Adipose tissue (tissue), 3 donors: Measurements from ENCODE around the gene KCNA2. TPM values are rescaled to one million over a fixed set of nuclear protein-coding genes. Genes with fewer than 3 reads are reported as not detected.

Source experiments
- H3K27ac ChIP-seq: one replicate; pipeline ENCODE4 v1.5.1; 2013; ENCODE audit warnings: low read depth, low read length
- WGBS, 3 donors: extraction: QIAGEN DNeasy Blood & Tissue Kit; methylation state at CpG; one replicate each; pipeline ENCODE4 v1.1.7; 2013; 5-methylcytosine and 5-hydroxymethylcytosine counted together
- polyA plus RNA-seq, 3 donors: library from polyadenylated mRNA; stranded (reverse); fragments of 200-250 nt; gene quantifications; one replicate each; pipeline ENCODE4 v1.2.3, GENCODE V29; 2013
- donor health status: healthy with polysubstance abuse.
- donor health status: Bipolar disorder and iron deficiency.
- donor health status: healthy.

Gene KCNA2
- polyA plus RNA-seq, 3 donors = 0.45 to 3.5 (median 0.51) TPM

GRCh38 chr1:110584045-110584444 is 22.1 kb downstream of the KCNA2 start:
- H3K27ac ChIP-seq = no peak overlapping the region

GRCh38 chr1:110583505-110583904 is 22.7 kb downstream of the KCNA2 start:
- no peak overlapping the region for H3K27ac ChIP-seq
- 91 to 95% (median 92%) methylated on average over 5 of the region's 5 CpGs for WGBS, 3 donors

More at GRCh38 chr1:110584045-110584444, 22.1 kb downstream of the KCNA2 start:
- 85 to 89% (median 87%) methylated on average over 8 of the region's 8 CpGs for WGBS, 3 donors

- WGBS, 3 donors = 61 to 78% (median 72%) methylated on average over 4 of the region's 4 CpGs
- H3K27ac ChIP-seq = no peak overlapping the region
These were observed 23.8 kb downstream of the KCNA2 start for GRCh38 chr1:110582378-110582777.

DNA sequence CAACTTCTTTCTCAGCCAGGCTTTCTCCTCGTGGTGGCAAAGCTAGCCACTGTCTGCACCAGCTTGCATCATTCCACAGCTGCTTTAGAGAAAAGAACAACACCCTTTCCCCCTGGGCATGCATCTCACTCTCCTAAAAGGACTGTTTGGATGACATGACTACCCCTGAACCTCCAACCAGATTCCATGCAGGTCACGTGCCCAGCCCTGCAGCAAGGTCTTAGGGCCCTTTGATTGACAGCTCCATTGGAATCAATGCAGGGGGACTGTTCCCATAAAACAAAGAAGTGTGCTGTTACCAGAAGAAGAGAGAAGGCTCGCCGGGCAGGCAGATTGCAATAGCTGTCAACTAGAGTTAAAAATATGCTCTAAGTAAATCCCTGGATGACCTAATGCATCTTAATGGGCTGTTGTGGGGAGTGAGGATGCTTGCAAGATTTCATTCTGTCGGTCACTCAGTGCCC is 24.4 kb downstream of the KCNA2 start:
- H3K27ac ChIP-seq = no peak overlapping the region
- 43 to 47% (median 45%) methylated on average over 5 of the region's 5 CpGs for WGBS, 3 donors

DNA sequence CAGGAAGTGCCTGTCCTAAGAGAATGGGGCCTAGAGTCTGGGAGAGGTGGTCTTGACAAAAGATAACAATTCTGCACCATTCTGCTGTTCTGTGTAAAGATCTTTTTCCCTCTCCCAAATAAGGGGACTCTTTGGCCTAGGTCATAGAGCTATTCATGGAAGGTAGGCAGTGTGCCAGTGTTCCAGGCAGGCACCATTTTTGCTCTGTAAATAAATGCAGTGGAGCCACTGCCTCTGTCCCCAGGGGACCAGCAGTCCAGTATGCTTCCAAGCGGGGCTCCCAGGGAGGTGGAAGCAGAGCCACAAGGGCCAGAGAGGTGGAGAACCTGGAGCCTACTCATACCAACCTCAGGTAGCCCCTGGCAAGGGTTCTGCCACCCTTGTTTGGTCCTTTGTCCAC is 25.9 kb downstream of the KCNA2 start:
- no peak overlapping the region for H3K27ac ChIP-seq
- 85 to 97% (median 92%) methylated on average over 1 of the region's 1 CpG for WGBS, 3 donors

DNA sequence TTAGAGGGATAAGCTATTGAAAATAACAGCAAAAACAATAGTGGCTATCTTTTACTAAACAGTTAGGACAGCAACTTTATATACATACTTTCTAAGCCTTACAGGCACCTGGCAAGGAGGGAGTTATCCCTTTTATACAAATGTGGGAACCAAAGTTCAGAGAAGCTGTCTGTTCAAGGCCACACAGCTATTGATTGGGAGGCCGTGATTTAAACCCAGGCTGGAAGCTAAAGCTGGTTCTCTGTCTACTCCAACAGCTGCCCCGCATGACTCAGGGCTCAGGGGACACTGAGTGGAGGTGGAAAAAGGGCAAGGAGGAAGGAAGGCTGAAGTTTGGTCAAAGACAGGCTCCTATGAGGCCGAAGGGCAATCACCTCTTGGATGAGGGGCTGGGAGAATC is 26.7 kb downstream of the KCNA2 start:
- 40 to 85% (median 83%) methylated on average over 3 of the region's 3 CpGs for WGBS, 3 donors
- no peak overlapping the region for H3K27ac ChIP-seq

DNA sequence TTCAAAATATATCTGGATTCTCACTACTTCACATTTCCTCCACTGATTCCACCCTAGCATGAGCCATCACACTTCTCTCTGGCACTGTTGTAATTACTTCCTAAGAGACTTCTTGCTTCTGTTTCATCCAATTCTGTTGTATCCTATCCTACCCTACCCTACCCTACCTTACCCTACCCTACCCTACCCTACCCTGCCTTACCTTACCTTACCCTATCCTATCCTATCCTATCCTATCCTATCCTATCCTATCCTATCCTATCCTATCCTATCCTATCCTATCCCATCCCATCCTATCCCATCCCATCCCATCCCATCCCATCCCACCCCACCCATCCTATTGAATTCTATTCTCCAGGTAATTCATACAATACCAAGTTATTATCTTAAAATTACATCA is 29.7 kb downstream of the KCNA2 start:
- no peak overlapping the region for H3K27ac ChIP-seq

GRCh38 chr1:110573314-110573713 is 32.8 kb downstream of the KCNA2 start:
- WGBS, 3 donors = 95 to 97% (median 96%) methylated on average over 1 of the region's 1 CpG

DNA sequence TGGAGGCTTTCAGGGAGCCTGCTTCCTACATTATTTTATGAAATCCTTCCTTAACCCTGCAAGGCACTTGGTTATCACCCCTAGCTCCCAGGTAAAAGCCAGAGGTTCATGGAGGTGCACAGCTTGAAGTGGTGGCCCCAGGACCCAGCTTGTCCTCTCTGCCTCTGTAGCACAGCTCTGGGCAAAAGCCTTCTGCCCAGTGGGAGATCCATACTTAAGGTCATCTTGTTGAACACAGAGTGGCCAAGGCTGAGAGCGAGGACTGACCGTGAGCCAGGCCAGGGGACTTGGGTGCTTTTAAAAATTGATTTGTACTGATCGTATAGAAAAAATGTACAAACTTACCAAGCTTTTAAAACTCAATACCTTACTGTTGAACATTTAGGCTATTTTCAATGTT is 33.4 kb downstream of the KCNA2 start:
- 81 to 91% (median 86%) methylated on average over 3 of the region's 3 CpGs for WGBS, 3 donors
- no peak overlapping the region for H3K27ac ChIP-seq

More at GRCh38 chr1:110573314-110573713, 32.8 kb downstream of the KCNA2 start:
- no peak overlapping the region for H3K27ac ChIP-seq

GRCh38 chr1:110570901-110571300 is 35.3 kb downstream of the KCNA2 start:
- 60 to 79% (median 67%) methylated on average over 4 of the region's 4 CpGs for WGBS, 3 donors
- no peak overlapping the region for H3K27ac ChIP-seq

DNA sequence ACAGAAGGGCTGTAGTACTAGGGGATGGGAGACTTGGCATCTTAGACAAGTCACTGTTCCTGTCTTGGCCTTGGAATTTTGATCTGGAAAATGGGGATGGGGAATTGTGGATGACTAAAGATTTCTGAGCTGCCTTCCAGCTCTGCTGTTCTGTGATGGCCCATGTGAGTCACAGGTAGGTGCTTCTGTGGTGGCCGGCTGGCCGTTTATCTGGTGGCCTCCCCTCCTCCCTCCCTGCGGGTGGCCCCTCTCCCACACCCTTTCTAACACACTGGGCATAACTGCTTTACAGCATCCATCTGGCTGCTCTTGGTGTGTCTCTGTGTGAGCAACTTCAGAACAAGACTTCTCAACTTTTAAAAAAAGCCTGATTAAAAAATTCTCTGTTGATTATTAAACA is 35.9 kb downstream of the KCNA2 start:
- 20 to 45% (median 39%) methylated on average over 3 of the region's 3 CpGs for WGBS, 3 donors

DNA sequence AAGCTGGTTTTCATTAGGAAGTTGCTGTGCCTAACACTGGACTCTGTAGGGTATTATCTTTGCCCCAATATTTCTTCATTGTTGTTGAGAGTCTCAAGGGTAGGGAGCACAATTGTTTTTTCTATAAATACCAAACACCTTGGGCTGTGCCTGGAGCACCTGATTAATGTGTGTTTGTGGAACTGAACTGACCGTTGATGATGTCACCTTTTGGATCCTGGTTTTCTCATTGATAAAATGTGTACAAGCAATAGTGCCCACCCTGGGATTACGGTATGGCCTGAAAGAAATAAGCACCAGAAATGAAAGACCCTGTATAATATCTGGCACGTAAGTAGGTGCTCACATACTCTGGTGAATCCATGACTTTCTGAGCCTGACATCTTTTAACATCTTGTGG is 39.3 kb downstream of the KCNA2 start:
- H3K27ac ChIP-seq = no peak overlapping the region
- 59 to 87% (median 78%) methylated on average over 3 of the region's 3 CpGs for WGBS, 3 donors

More for the DNA sequence above, 35.9 kb downstream of the KCNA2 start:
- H3K27ac ChIP-seq = no peak overlapping the region

DNA sequence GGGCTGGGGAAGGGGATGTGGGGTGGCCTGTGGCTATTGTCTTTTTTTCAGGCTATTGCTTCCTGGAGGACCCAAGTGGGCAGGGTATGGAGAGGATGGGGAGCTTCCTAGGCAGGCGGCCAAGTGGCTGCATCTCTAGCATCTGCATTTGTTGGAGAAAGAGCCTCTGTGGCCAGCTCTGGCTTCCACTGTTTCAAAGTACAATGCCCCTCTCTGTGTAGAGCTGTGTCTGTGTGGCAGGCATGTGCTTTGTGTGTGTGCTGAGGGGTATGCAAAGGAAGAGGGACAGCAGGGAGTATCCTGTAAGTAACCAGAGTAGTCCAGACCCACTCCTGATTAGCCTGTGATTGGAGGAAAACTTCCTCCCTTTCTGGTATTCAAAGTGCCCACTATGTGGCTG is 40.6 kb downstream of the KCNA2 start:
- H3K27ac ChIP-seq = no peak overlapping the region
- 67 to 80% (median 73%) methylated on average over 1 of the region's 1 CpG for WGBS, 3 donors

DNA sequence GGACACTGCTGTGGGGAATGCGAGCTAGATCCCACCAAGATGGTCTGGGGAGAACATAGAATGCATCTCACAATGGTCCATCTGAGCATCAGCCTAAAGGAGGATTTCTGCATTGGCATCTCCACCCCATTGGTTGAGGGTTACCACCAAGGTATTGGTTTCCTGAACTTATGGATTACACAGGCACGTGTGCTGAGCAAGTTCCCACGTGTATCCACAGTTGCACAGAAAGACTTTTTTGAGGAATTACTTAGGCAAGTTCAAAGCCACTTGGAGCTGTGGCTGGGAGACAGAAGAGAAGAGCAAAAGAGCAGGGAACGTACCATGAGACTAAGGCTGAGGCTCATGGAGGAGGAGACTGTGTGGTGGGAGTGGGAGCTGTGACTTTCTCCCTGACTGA is 43.1 kb downstream of the KCNA2 start:
- H3K27ac ChIP-seq = no peak overlapping the region
- 73 to 79% (median 77%) methylated on average over 4 of the region's 4 CpGs for WGBS, 3 donors

- WGBS, 3 donors = 69 to 74% (median 72%) methylated on average over 7 of the region's 7 CpGs
- no peak overlapping the region for H3K27ac ChIP-seq
These were observed 44.6 kb downstream of the KCNA2 start for GRCh38 chr1:110561596-110561995.

GRCh38 chr1:110559157-110559556 is 47.0 kb downstream of the KCNA2 start:
- no peak overlapping the region for H3K27ac ChIP-seq
- WGBS, 3 donors = 44 to 51% (median 45%) methylated on average over 4 of the region's 4 CpGs

- no peak overlapping the region for H3K27ac ChIP-seq
- WGBS, 3 donors = 54 to 83% (median 78%) methylated on average over 3 of the region's 3 CpGs
These were observed 48.7 kb downstream of the KCNA2 start for GRCh38 chr1:110557481-110557880.

DNA sequence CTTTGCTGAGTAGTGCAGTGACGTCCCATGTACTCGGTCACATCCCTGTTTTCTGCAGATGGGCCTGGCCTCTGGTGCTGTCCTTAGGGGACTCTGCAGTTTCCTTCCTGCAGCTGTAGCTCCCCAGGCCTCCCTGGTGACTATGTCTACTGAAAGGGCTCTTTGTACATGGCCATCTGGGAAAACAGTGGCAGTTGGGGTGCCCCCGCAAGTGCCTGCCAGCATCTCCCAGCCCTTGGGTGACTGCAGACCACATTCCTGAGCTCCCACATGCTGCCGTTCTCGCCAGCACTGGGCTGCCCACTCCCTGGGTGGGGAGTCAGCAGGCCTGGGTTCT is 49.7 kb downstream of the KCNA2 start:
- WGBS, 3 donors = 49 to 51% (median 50%) methylated on average over 5 of the region's 5 CpGs
- no peak overlapping the region for H3K27ac ChIP-seq

- WGBS, 3 donors = 37 to 47% (median 41%) methylated on average over 11 of the region's 11 CpGs
- H3K27ac ChIP-seq = no peak overlapping the region
These were observed 50.2 kb downstream of the KCNA2 start for GRCh38 chr1:110555807-110556470.
